Measurements from ENCODE around the gene SLC22A3. TPM values are rescaled to one million over a fixed set of nuclear protein-coding genes. Genes with fewer than 3 reads are reported as not detected.

The SLC22A3 gene
- total RNA-seq, 2 experiments from 2014 or later = not detected

DNA sequence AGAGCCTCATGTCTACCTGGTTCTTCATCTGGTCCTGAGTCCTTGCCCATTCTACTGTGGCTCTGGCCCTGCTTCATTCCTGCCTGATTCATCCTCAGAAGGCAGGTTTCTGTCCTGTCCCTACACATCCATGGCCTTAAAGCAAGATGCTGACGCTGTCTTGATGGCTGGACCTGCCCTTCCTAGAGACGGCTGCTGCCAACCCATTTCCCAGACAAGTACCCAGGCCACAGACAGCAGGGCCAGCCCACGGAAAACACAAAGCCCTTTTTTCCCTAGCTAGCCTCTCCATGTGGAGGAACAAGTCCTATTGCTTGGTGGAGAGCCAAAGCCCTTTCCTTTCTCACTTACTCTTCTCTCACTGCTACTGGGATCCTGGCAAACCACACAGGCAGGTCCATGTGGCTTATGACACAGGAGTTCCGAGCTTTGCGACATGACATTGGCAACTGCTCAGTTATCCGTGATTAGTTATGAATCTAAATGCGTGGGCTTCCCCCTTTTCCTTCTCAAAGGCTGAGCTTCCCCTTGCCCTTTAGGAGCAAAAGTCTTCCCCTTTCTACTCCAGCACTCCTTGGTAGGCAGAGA is 72.9 kb downstream of the SLC22A3 start:
- intact Hi-C loops (cut with micrococcal nuclease) = no loop called here
- TF ChIP-seq, protein P1, sequence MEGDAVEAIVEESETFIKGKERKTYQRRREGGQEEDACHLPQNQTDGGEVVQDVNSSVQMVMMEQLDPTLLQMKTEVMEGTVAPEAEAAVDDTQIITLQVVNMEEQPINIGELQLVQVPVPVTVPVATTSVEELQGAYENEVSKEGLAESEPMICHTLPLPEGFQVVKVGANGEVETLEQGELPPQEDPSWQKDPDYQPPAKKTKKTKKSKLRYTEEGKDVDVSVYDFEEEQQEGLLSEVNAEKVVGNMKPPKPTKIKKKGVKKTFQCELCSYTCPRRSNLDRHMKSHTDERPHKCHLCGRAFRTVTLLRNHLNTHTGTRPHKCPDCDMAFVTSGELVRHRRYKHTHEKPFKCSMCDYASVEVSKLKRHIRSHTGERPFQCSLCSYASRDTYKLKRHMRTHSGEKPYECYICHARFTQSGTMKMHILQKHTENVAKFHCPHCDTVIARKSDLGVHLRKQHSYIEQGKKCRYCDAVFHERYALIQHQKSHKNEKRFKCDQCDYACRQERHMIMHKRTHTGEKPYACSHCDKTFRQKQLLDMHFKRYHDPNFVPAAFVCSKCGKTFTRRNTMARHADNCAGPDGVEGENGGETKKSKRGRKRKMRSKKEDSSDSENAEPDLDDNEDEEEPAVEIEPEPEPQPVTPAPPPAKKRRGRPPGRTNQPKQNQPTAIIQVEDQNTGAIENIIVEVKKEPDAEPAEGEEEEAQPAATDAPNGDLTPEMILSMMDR (IDR thresholded peaks at IDR 0.05) = no peak
- DNase-seq = no peak
- no peak for ATAC-seq
- POLR2A ChIA-PET = no interaction called here
- CTCF ChIA-PET = no interaction called here
- Mint-ChIP-seq H3K4me1 (ENCODE audit: low read depth) (peaks cover under 1% of the 10 kb centered on the region), H3K27me3 (peaks cover 23% of the 10 kb centered on the region), H3K36me3 (ENCODE audit: low read depth) (no peaks in the 10 kb centered on the region), H3K4me3 (no peak overlapping the region), H3K27ac (no peak overlapping the region), H3K9me3 (peaks cover 1% of the 10 kb centered on the region)

DNA sequence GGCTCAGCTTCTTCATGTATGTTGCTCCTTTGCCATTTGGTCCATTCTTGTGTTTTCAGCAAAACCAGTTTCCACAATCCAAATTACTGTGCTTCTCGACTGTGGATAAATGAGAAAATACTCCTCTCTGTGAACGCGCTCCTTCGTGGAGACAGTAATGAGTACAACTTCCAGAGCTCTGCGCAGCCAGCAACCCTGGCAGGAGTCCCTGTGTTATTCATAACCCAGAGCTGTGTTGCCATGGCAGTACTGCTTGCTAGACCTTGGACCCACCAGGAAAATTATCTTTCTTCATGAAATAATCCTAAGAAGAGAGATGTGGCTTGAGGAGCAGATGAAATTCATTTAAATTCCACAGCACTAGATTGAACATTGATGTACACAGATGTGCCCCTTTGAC is 73.7 kb downstream of the SLC22A3 start:
- intact Hi-C loops (cut with micrococcal nuclease) = no loop called here
- no peak overlapping the region for H3K4me3 Mint-ChIP-seq
- peaks cover 29% of the 10 kb centered on the region for H3K27me3 Mint-ChIP-seq
- H3K9me3 Mint-ChIP-seq = peaks cover 1% of the 10 kb centered on the region
- POLR2A ChIA-PET = no interaction called here
- CTCF ChIA-PET = interaction anchor here (1.2 kb wide), 1 partner anchor 33 kb away, joined by 3 read pairs; no protein-coding TSS in a partner anchor
- DNase-seq = no peak
- H3K4me1 Mint-ChIP-seq (ENCODE audit: low read depth) = peaks cover 8% of the 10 kb centered on the region
- H3K36me3 Mint-ChIP-seq (ENCODE audit: low read depth) = no peaks in the 10 kb centered on the region
- TF ChIP-seq, protein P1 (IDR thresholded peaks at IDR 0.05) = no peak
- no peak overlapping the region for H3K27ac Mint-ChIP-seq
- no peak for ATAC-seq

DNA sequence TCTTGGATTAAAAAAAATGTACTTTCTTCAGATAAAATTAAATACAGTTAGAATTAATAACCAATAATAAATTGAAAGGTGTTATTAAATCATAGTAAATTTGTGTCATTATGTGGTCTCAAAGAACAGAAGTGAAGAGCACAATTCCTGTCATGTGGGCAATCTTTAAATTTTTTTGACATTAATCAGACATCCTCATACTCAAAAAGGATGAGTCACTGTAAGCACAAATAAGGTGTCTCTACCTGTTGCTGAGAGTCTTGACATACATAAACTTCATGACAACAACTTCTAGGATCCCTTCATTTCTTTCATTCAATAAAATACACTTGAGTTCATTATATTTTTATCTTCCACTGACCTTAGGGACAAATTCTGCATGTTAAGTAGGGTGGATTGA is 76.1 kb downstream of the SLC22A3 start:
- H3K4me3 Mint-ChIP-seq = no peak overlapping the region
- DNase-seq (no peak), ATAC-seq (no peak)
- CTCF ChIA-PET = no interaction called here
- no peak overlapping the region for H3K27ac Mint-ChIP-seq
- POLR2A ChIA-PET = no interaction called here
- H3K4me1 Mint-ChIP-seq (ENCODE audit: low read depth) = peaks cover 10% of the 10 kb centered on the region
- TF ChIP-seq, protein P1 (IDR thresholded peaks at IDR 0.05) = no peak
- H3K27me3 Mint-ChIP-seq = peaks cover 44% of the 10 kb centered on the region
- intact Hi-C loops (cut with micrococcal nuclease) = no loop called here
- no peaks in the 10 kb centered on the region for H3K36me3 Mint-ChIP-seq (ENCODE audit: low read depth)
- H3K9me3 Mint-ChIP-seq = peaks cover 1% of the 10 kb centered on the region

DNA sequence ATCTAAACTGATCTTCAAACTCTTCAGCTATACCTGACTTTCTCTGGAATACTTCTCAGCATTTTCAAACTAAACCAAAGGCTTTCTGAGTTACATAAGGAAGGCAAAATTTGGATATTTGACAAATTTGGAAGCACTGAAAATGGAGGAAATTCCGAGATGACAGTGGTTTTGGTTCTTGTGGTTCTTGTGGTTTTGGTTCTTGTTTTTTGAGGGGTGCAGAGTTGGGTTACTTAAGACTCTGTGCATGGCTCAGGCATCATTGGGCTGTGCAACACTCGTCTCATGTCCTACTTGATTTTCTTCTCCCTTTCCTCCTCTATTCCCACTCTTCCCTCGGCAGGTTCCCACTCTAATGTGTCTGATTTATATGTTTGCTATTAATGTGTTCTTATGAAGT is 78.0 kb downstream of the SLC22A3 start:
- intact Hi-C loops (cut with micrococcal nuclease) = no loop called here
- Mint-ChIP-seq H3K36me3 (ENCODE audit: low read depth) (no peaks in the 10 kb centered on the region), H3K27ac (no peak overlapping the region), H3K4me3 (no peak overlapping the region), H3K9me3 (peaks cover 1% of the 10 kb centered on the region), H3K27me3 (peaks cover 49% of the 10 kb centered on the region), H3K4me1 (ENCODE audit: low read depth) (peaks cover 10% of the 10 kb centered on the region)
- ChIA-PET CTCF (no interaction called here), POLR2A (no interaction called here)
- TF ChIP-seq, protein P1 (IDR thresholded peaks at IDR 0.05) = no peak
- ATAC-seq (no peak), DNase-seq (no peak)

DNA sequence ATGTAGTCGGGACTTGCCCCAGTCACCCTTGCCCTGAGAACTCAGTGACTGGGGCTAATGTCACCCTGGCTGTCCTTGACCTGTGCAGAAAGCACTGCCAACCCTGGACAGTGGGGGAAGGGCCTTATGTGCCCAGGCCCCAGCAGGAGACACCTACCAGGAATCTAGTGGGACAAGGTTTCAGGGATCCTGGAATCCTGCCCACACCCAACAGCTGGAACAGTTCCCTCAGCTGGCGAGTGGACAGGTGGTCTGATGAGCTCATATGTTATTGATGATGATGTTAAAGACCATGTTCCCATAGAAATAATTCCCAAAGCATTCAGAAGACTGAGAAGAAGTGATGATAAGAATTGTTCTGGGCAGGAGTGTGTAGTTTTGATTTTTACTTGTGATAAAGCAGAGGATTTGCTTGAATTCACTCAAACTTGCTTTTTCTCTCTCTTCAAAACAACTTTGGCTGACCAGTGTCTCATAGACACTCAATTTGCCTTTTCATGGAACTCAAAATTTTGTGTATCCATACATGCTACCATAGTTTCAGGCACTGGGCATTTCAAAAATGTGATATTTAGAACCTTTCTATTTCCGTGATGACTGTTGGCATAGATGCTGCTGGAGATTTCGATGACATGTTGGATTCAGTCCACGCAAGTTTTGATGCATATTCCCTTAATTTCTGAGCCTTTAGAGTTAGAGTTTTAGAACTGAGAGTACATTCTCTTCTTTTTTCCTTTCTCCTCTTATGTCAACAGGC is 79.3 kb downstream of the SLC22A3 start:
- ChIA-PET CTCF (no interaction called here), POLR2A (no interaction called here)

More for the DNA sequence above, 79.3 kb downstream of the SLC22A3 start:
- Mint-ChIP-seq H3K4me3 (no peak overlapping the region), H3K27ac (no peak overlapping the region), H3K36me3 (ENCODE audit: low read depth) (no peaks in the 10 kb centered on the region), H3K27me3 (peaks cover 45% of the 10 kb centered on the region), H3K4me1 (ENCODE audit: low read depth) (peaks cover 10% of the 10 kb centered on the region), H3K9me3 (peaks cover 1% of the 10 kb centered on the region)
- intact Hi-C loops (cut with micrococcal nuclease) = no loop called here
- ATAC-seq (no peak), DNase-seq (no peak)
- TF ChIP-seq, protein P1 (IDR thresholded peaks at IDR 0.05) = no peak

Measured in activated CD8-positive, alpha-beta T cell treated with anti-CD3 and anti-CD28 coated beads for 36 hours (primary cell).